HFF-Myc (cell line): ENCODE measurements around the gene USP12.

Source experiments
- DNase-seq: peaks from one replicate; pipeline ENCODE4 v3.0.0-alpha.2; 2011; ENCODE audit warnings: low read depth; ENCODE audit errors: extremely low read depth
- H3K4me3 ChIP-seq: replicated peaks from 2 replicates; pipeline ENCODE4 v1.5.1; 2011; ENCODE audit warnings: low read depth, mild to moderate bottlenecking, control low read depth, low read length
- CTCF ChIP-seq: IDR thresholded peaks from 2 replicates; pipeline ENCODE4 v1.5.1; 2012; ENCODE audit warnings: mild to moderate bottlenecking, low read depth, low read length, control low read depth; ENCODE audit errors: missing control alignments

Gene USP12

GRCh38 chr13:27020415-27020814 is 151.2 kb downstream of the USP12 start:
- DNase-seq, result no peak
- TF ChIP-seq CTCF, result no peak
- H3K4me3 ChIP-seq, result no peak overlapping the region

GRCh38 chr13:27018882-27019281 is 152.7 kb downstream of the USP12 start:
- TF ChIP-seq CTCF, result no peak
- H3K4me3 ChIP-seq, result no peak overlapping the region
- DNase-seq, result no peak

- DNase-seq, result no peak
- no peak overlapping the region for H3K4me3 ChIP-seq
- no peak for TF ChIP-seq CTCF
Observed at GRCh38 chr13:27018344-27018861, 153.2 kb downstream of the USP12 start.

- TF ChIP-seq CTCF, result no peak
- DNase-seq, result no peak
- no peak overlapping the region for H3K4me3 ChIP-seq
Observed at GRCh38 chr13:27016875-27017274, 154.7 kb downstream of the USP12 start.
